Measurements from ENCODE around the gene RBM4.

GRCh38 chr11:66629356-66629755 is 9.1 kb upstream of the RBM4 start:
- no peak for TF ChIP-seq FOXP2 (optimal IDR thresholded peaks at IDR 0.05; ENCODE audit: borderline replicate concordance, extremely low read depth, extremely low read length, insufficient read depth)
- TF ChIP-seq POLR2AphosphoS5 (IDR thresholded peaks at IDR 0.05; ENCODE audit: low read depth, low read length): no peak
- TF ChIP-seq REST (IDR thresholded peaks at IDR 0.05; ENCODE audit: insufficient read depth in 1 of 2, low read depth in 2 of 2, low read length in 2 of 2): no peak
- no peak for TF ChIP-seq TAF1 (IDR thresholded peaks at IDR 0.05; ENCODE audit: borderline replicate concordance, insufficient read depth, low read length)

Measured in PFSK-1 (cell line).